HT-29 (cell line): ENCODE measurements around the gene SHC2. TPM values are rescaled to one million over a fixed set of nuclear protein-coding genes. Genes with fewer than 3 reads are reported as not detected.
"Not testable (repeated sequence)": the region's sequence is repeated elsewhere in the genome, so short reads cannot be mapped to it uniquely, and the experiment has no call there.

Experiments
- DNase-seq: peaks from one replicate; pipeline ENCODE4 v3.0.0-alpha.2; 2015; ENCODE audit warnings: low spot score
- total RNA-seq: library from RNA; depleted of rRNA; stranded (reverse); fragments of >200 nt; shearing (Covaris generic); gene quantifications from 2 replicates; pipeline ENCODE4 v1.2.3, GENCODE V29; 2014

SHC2 gene
- total RNA-seq, 1 experiment from 2014 or later, result not detected

- DNase-seq, result no peak
Observed at GRCh38 chr19:425056-425455, 35.8 kb downstream of the SHC2 start.

GRCh38 chr19:424546-424945 lies 36.3 kb downstream of the SHC2 start:
- no peak for DNase-seq

- DNase-seq, result no peak
Observed at GRCh38 chr19:423691-424466, 37.0 kb downstream of the SHC2 start.

GRCh38 chr19:422917-423226 lies 38.0 kb downstream of the SHC2 start:
- not testable (repeated sequence) for DNase-seq

- DNase-seq, result no peak
Observed at GRCh38 chr19:422213-422916, 38.5 kb downstream of the SHC2 start.

GRCh38 chr19:419721-420515 lies 40.9 kb downstream of the SHC2 start:
- DNase-seq, result no peak

- DNase-seq, result no peak
Observed at GRCh38 chr19:418761-419671, 41.8 kb downstream of the SHC2 start.

- no peak for DNase-seq
Observed at GRCh38 chr19:416416-416815, 44.4 kb downstream of the SHC2 start.

GRCh38 chr19:415292-415691 lies 45.5 kb downstream of the SHC2 start:
- no peak for DNase-seq

GRCh38 chr19:413756-414420 lies 46.9 kb downstream of the SHC2 start:
- DNase-seq, result no peak

- DNase-seq, result no peak
Observed at GRCh38 chr19:412356-413355, 48.2 kb downstream of the SHC2 start.

GRCh38 chr19:411723-412355 lies 49.0 kb downstream of the SHC2 start:
- no peak for DNase-seq

- not testable (repeated sequence) for DNase-seq
Observed at GRCh38 chr19:411121-411722, 49.6 kb downstream of the SHC2 start.

GRCh38 chr19:410243-410781 lies 50.5 kb downstream of the SHC2 start:
- no peak for DNase-seq

GRCh38 chr19:409516-410242 lies 51.2 kb downstream of the SHC2 start:
- no peak for DNase-seq

GRCh38 chr19:408902-409515 lies 51.8 kb downstream of the SHC2 start, which contains the start of gene C2CD4C:
C2CD4C (minus strand) TSS chr19:409147; CDS start chr19:408361, 786 bp downstream.
- DNase-seq, result no peak

GRCh38 chr19:408441-408901 lies 52.4 kb downstream of the SHC2 start:
- no peak for DNase-seq
